ENCODE measurements around the gene QKI. TPM values are rescaled to one million over a fixed set of nuclear protein-coding genes. Genes with fewer than 3 reads are reported as not detected.
"Not testable (repeated sequence)": the region's sequence is repeated elsewhere in the genome, so short reads cannot be mapped to it uniquely, and the experiment has no call there.

The QKI gene
- total RNA-seq, 1 experiment from 2014 or later, result 176 TPM

DNA sequence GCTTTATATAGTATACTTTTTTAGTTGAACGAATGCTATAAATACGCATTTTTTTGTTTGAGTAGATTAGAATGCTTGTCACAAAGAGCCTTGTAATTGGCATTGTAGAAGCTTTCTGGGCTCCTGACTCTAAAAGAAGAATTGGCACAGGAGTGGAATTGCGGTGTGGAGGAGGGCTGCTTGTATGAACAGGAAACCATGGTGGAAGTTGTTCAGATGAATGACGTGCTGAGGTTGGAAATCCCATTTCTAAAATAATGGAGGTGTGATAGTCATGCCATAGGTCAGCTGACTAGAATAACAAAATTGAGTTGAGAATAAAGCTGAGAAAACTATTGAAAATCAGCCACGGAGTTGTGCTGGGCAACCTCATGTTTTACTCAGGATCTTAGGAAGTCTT, 174.9 kb downstream of the QKI start:
- H3K9me3 ChIP-seq (ENCODE audit: control insufficient read depth, low read depth, low read length), result no peaks in the 10 kb centered on the region
- no peak overlapping the region for H3K27ac ChIP-seq (ENCODE audit: insufficient read length, low read depth, low read length)
- H4K20me1 ChIP-seq (ENCODE audit: control insufficient read depth, insufficient read depth, insufficient read length), result no peaks in the 10 kb centered on the region
- peaks cover 3% of the 10 kb centered on the region; the same call in 1 of the 2 replicates for H3K27me3 Mint-ChIP-seq (ENCODE audit: low read depth)
- no peak overlapping the region for H3K9ac ChIP-seq (ENCODE audit: extremely low read depth, insufficient read length, low read length)
- no peak overlapping the region for H2BK120ac ChIP-seq (ENCODE audit: low read depth, low read length, poor library complexity, severe bottlenecking)
- H2BK5ac ChIP-seq (ENCODE audit: insufficient read length, low read length), result no peak overlapping the region
- no peak for DNase-seq
- no peak overlapping the region for H3K4me3 Mint-ChIP-seq
- H3K18ac ChIP-seq (ENCODE audit: insufficient read length, low read depth, low read length), result no peak overlapping the region
- H2BK20ac ChIP-seq (ENCODE audit: low read depth, low read length, poor library complexity, severe bottlenecking), result no peak overlapping the region
- no peak overlapping the region for H3K14ac ChIP-seq (ENCODE audit: insufficient read depth, low read length)
- H3K4me1 Mint-ChIP-seq, result peaks cover 9 to 10% of the 10 kb centered on the region in 2 experiments
- H4K8ac ChIP-seq (replicated peaks; ENCODE audit: insufficient read length, low read depth, low read length), result no peak overlapping the region
- H3T11ph ChIP-seq (ENCODE audit: low read length), result no peak overlapping the region
- peaks cover 15 to 30% (median 19%) of the 10 kb centered on the region in 3 experiments for H3K36me3 Mint-ChIP-seq (ENCODE audit: insufficient read depth in 1 of 3, low read depth in 3 of 3)
- H3K27me3 ChIP-seq (ENCODE audit: insufficient read depth, low read length), result no peaks in the 10 kb centered on the region
- no peak overlapping the region for H4K91ac ChIP-seq (ENCODE audit: insufficient read length, low read depth, low read length)
- H3K79me1 ChIP-seq (ENCODE audit: insufficient read depth, low read depth, low read length, poor library complexity, severe bottlenecking), result no peaks in the 10 kb centered on the region
- H2BK12ac ChIP-seq (ENCODE audit: insufficient read length, low read depth, low read length), result no peak overlapping the region
- no peak overlapping the region for H2AFZ ChIP-seq (ENCODE audit: low read length)
- H3K56ac ChIP-seq (ENCODE audit: insufficient read length, low read depth, low read length), result no peak overlapping the region
- H3K4me1 ChIP-seq (ENCODE audit: insufficient read depth, low read length), result no peaks in the 10 kb centered on the region
- WGBS (ENCODE audit: extremely low coverage, insufficient read length, low lambda C conversion rate), result no CpG with 5 or more reads among the region's 5 CpGs
- no peak overlapping the region for H3K23ac ChIP-seq (ENCODE audit: insufficient read length, low read depth, low read length)
- H3K79me2 ChIP-seq (ENCODE audit: insufficient read depth, low read length), result no peaks in the 10 kb centered on the region
- H3K23me2 ChIP-seq (ENCODE audit: insufficient read length, low read depth, low read length, poor library complexity, severe bottlenecking), result no peaks in the 10 kb centered on the region
- H2BK15ac ChIP-seq (ENCODE audit: low read depth, low read length), result no peak overlapping the region
- no peak overlapping the region for H4K5ac ChIP-seq (ENCODE audit: insufficient read length, low read depth, low read length)
- H2AK5ac ChIP-seq (ENCODE audit: insufficient read length, low read length), result no peak overlapping the region
- H3K9me3 Mint-ChIP-seq, result peaks cover 26 to 28% of the 10 kb centered on the region in 2 experiments
- TF ChIP-seq CTCF (conservative IDR thresholded peaks at IDR 0.05), result no peak
- no peak overlapping the region for H3K4ac ChIP-seq (ENCODE audit: low read depth, low read length)
- no peak overlapping the region for H3K4me2 ChIP-seq (ENCODE audit: insufficient read depth, insufficient read length, low read length)
- no peak overlapping the region for H3K27ac Mint-ChIP-seq

DNA sequence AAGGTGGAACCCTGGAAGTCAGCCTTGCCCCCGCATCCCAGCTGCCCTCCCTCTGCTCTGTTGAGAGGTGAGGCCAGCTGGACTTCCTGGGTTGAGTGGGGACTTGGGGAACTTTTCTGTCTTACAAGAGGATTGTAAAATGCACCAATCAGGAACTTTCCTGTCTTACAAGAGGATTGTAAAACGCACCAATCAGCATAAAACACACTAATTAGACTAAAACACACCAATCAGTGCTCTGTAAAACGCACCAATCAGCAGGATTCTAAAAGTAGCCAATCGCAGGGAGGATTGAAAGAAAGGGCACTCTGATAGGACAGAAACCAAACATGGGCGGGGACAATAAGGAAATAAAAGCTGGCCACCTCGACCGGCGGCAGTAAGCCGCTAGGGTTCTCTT, 175.6 kb downstream of the QKI start:
- H2BK12ac ChIP-seq (ENCODE audit: insufficient read length, low read depth, low read length), result not testable (repeated sequence)

More for the DNA sequence above, 175.6 kb downstream of the QKI start:
- H3K4me2 ChIP-seq (ENCODE audit: insufficient read depth, insufficient read length, low read length); H3K27me3 ChIP-seq (ENCODE audit: insufficient read depth, low read length); H3K79me2 ChIP-seq (ENCODE audit: insufficient read depth, low read length); H2AFZ ChIP-seq (ENCODE audit: low read length); H3K4ac ChIP-seq (ENCODE audit: low read depth, low read length); H2BK15ac ChIP-seq (ENCODE audit: low read depth, low read length); H3K23me2 ChIP-seq (ENCODE audit: insufficient read length, low read depth, low read length, poor library complexity, severe bottlenecking); H3K9me3 ChIP-seq (ENCODE audit: control insufficient read depth, low read depth, low read length); H2BK120ac ChIP-seq (ENCODE audit: low read depth, low read length, poor library complexity, severe bottlenecking); H4K8ac ChIP-seq (replicated peaks; ENCODE audit: insufficient read length, low read depth, low read length); H3K14ac ChIP-seq (ENCODE audit: insufficient read depth, low read length); H4K5ac ChIP-seq (ENCODE audit: insufficient read length, low read depth, low read length); H4K91ac ChIP-seq (ENCODE audit: insufficient read length, low read depth, low read length); H3T11ph ChIP-seq (ENCODE audit: low read length); H3K23ac ChIP-seq (ENCODE audit: insufficient read length, low read depth, low read length); H3K27ac ChIP-seq (ENCODE audit: insufficient read length, low read depth, low read length); H3K4me3 Mint-ChIP-seq; H3K18ac ChIP-seq (ENCODE audit: insufficient read length, low read depth, low read length); H3K27me3 Mint-ChIP-seq (ENCODE audit: low read depth); H3K56ac ChIP-seq (ENCODE audit: insufficient read length, low read depth, low read length); H2BK20ac ChIP-seq (ENCODE audit: low read depth, low read length, poor library complexity, severe bottlenecking); H2AK5ac ChIP-seq (ENCODE audit: insufficient read length, low read length); H3K9ac ChIP-seq (ENCODE audit: extremely low read depth, insufficient read length, low read length); H3K4me1 ChIP-seq (ENCODE audit: insufficient read depth, low read length); DNase-seq; H3K79me1 ChIP-seq (ENCODE audit: insufficient read depth, low read depth, low read length, poor library complexity, severe bottlenecking); H4K20me1 ChIP-seq (ENCODE audit: control insufficient read depth, insufficient read depth, insufficient read length); H2BK5ac ChIP-seq (ENCODE audit: insufficient read length, low read length); H3K27ac Mint-ChIP-seq: not testable (repeated sequence)
- H3K36me3 Mint-ChIP-seq (ENCODE audit: insufficient read depth in 1 of 3, low read depth in 3 of 3), result peaks cover 15 to 30% (median 19%) of the 10 kb centered on the region in 3 experiments
- WGBS (ENCODE audit: extremely low coverage, insufficient read length, low lambda C conversion rate), result no CpG with 5 or more reads among the region's 9 CpGs
- peaks cover 9 to 10% of the 10 kb centered on the region in 2 experiments for H3K4me1 Mint-ChIP-seq
- peaks cover 26 to 28% of the 10 kb centered on the region in 2 experiments for H3K9me3 Mint-ChIP-seq
